ENCODE data around the gene GAK. TPM values are rescaled to one million over a fixed set of nuclear protein-coding genes. Genes with fewer than 3 reads are reported as not detected.

Gene GAK
- total RNA-seq, 1 donor from 2014 or later = 146 TPM

- peaks cover 19% of the 10 kb centered on the region for H3K9me3 Mint-ChIP-seq
- peaks cover 17% of the 10 kb centered on the region for H3K4me1 Mint-ChIP-seq (ENCODE audit: low read depth)
- no peak overlapping the region for H3K27ac Mint-ChIP-seq
- peaks cover 10% of the 10 kb centered on the region for H3K27me3 Mint-ChIP-seq (ENCODE audit: insufficient read depth)
- H3K4me3 Mint-ChIP-seq = no peak overlapping the region
- intact Hi-C loops (cut with micrococcal nuclease) = no loop called here
- peaks cover 2% of the 10 kb centered on the region for H3K36me3 Mint-ChIP-seq (ENCODE audit: low read depth)
- no peak for DNase-seq (ENCODE audit: low spot score)
These were observed 130.5 kb downstream of the GAK start for GRCh38 chr4:801436-802124.

Other genes with a start within 250 kb of the GAK start
- gene SLC49A3, start 243.2 kb downstream of the GAK start, total RNA-seq = 0.81 and 0.88 TPM in 2 replicates
- gene PCGF3, start 226.5 kb downstream of the GAK start, total RNA-seq = 30.4 and 31.0 TPM in 2 replicates
- 1.3 and 1.5 TPM in 2 replicates for gene CPLX1, start 106.2 kb downstream of the GAK start, total RNA-seq
- gene TMEM175, start 144 bp upstream of the GAK start, total RNA-seq = 15.4 and 16.2 TPM in 2 replicates
- gene DGKQ, start 41.3 kb upstream of the GAK start, total RNA-seq = 17.8 and 18.0 TPM in 2 replicates
- gene IDUA, start 54.7 kb upstream of the GAK start, total RNA-seq = 33.8 and 34.3 TPM in 2 replicates
- gene SLC26A1, start 61.1 kb upstream of the GAK start, total RNA-seq = 0.22 and 0.49 TPM in 2 replicates
- gene FGFRL1, start 79.3 kb upstream of the GAK start, total RNA-seq = 15.5 TPM in 2 replicates
- gene RNF212, start 181.2 kb upstream of the GAK start, total RNA-seq = 0.93 and 1.5 TPM in 2 replicates
- gene SPON2, start 240.3 kb upstream of the GAK start, total RNA-seq = 12.1 and 16.3 TPM in 2 replicates